IMR-90 (cell line): ENCODE data around the gene NWD2. TPM values are rescaled to one million over a fixed set of nuclear protein-coding genes. Genes with fewer than 3 reads are reported as not detected.

Experiments
- ATAC-seq: fragments of 200-7000 bp; cut with Tn5 transposase; 2 replicates; pipeline ENCODE4 v1.9.1; 2020; ENCODE audit warnings: low read depth, mild to moderate bottlenecking, moderate library complexity
- BruUV-seq: library from RNA; stranded (reverse); fragments of 400-500 nt; replicated peaks from 2 replicates; lab custom pipeline; 2021; lab: Mats Ljungman, UMichigan
- CTCF ChIA-PET: fragments of 300-600 bp; formaldehyde crosslinking; extraction: SDS; loops from one replicate; lab custom pipeline; 2021; ENCODE audit warnings: antibody characterized with exemption; lab: Yijun Ruan, JAX
- POLR2A ChIA-PET: fragments of 300-600 bp; sonication (Branson Sonifier 250); formaldehyde crosslinking; loops from one replicate; lab custom pipeline; 2022; ENCODE audit warnings: antibody characterized with exemption; ENCODE audit not compliant: unreplicated experiment; lab: Charles Lee
- DNase-seq: peaks from one replicate; pipeline ENCODE4 v3.0.0; 2013
- H2AFZ ChIP-seq: replicated peaks from 2 replicates; pipeline ENCODE3; 2013; ENCODE audit warnings: low read length, mild to moderate bottlenecking; ENCODE audit not compliant: poor library complexity
- H2AK5ac ChIP-seq: 2 replicates; pipeline ENCODE4 v1.6.1; 2013; ENCODE audit warnings: low read depth, low read length, inconsistent platforms
- H2AK9ac ChIP-seq: replicated peaks from 2 replicates; pipeline ENCODE3; 2013; ENCODE audit warnings: mild to moderate bottlenecking, low read depth, low read length, moderate library complexity; ENCODE audit not compliant: poor library complexity
- H2BK120ac ChIP-seq: 2 replicates; pipeline ENCODE4 v1.6.1; 2013; ENCODE audit warnings: low read depth, low read length, inconsistent platforms
- H2BK15ac ChIP-seq: 3 replicates; pipeline ENCODE4 v1.6.1; 2013; ENCODE audit warnings: low read depth, low read length, inconsistent platforms
- H2BK20ac ChIP-seq: 2 replicates; pipeline ENCODE4 v1.6.1; 2013; ENCODE audit warnings: low read depth, mild to moderate bottlenecking, inconsistent platforms, low read length, moderate library complexity
- H2BK5ac ChIP-seq: 2 replicates; pipeline ENCODE4 v1.6.1; 2013; ENCODE audit warnings: mild to moderate bottlenecking, low read depth, low read length, inconsistent platforms; ENCODE audit not compliant: poor library complexity, severe bottlenecking
- H3K14ac ChIP-seq: replicated peaks from 2 replicates; pipeline ENCODE4 v1.6.1; 2013; ENCODE audit warnings: low read depth, low read length, inconsistent platforms
- H3K18ac ChIP-seq: 2 replicates; pipeline ENCODE4 v1.6.1; 2013; ENCODE audit warnings: low read depth, low read length, control low read depth
- H3K23ac ChIP-seq: 2 replicates; pipeline ENCODE4 v1.6.1; 2013; ENCODE audit warnings: low read depth, low read length, inconsistent platforms
- H3K27ac ChIP-seq: 2 replicates; pipeline ENCODE4 v1.5.1; 2013; ENCODE audit warnings: mild to moderate bottlenecking, control low read depth, low read length; ENCODE audit not compliant: insufficient read depth
- H3K27me3 ChIP-seq: 2 replicates; pipeline ENCODE4 v1.6.1; 2013; ENCODE audit warnings: low read length; ENCODE audit not compliant: control insufficient read depth, insufficient read depth
- H3K36me3 ChIP-seq: 2 replicates; pipeline ENCODE4 v1.6.1; 2013; ENCODE audit warnings: low read length, mixed read lengths; ENCODE audit not compliant: control insufficient read depth, insufficient read depth
- H3K4ac ChIP-seq: 2 replicates; pipeline ENCODE4 v1.6.1; 2013; ENCODE audit warnings: low read depth, low read length, inconsistent platforms
- H3K4me1 ChIP-seq: 2 replicates; pipeline ENCODE4 v1.6.1; 2013; ENCODE audit warnings: low read length, mixed read lengths; ENCODE audit not compliant: control insufficient read depth, insufficient read depth
- H3K4me2 ChIP-seq: 2 replicates; pipeline ENCODE4 v1.6.1; 2013; ENCODE audit warnings: low read depth, mild to moderate bottlenecking, control low read depth, low read length, moderate library complexity
- H3K4me3 ChIP-seq: 2 replicates; pipeline ENCODE4 v1.5.1; 2013; ENCODE audit warnings: low read depth, mild to moderate bottlenecking, control low read depth, low read length, moderate library complexity; ENCODE audit not compliant: insufficient read depth
- H3K56ac ChIP-seq: 2 replicates; pipeline ENCODE4 v1.6.1; 2013; ENCODE audit warnings: low read length, inconsistent platforms; ENCODE audit not compliant: insufficient read depth; ENCODE audit errors: extremely low read depth
- H3K79me1 ChIP-seq, 2 experiments: 2 replicates each; pipeline ENCODE4 v1.6.1; 2013; ENCODE audit warnings: low read length in 2 of 2, inconsistent platforms in 1 of 2, low read depth in 1 of 2
- H3K9ac ChIP-seq: 2 replicates; pipeline ENCODE4 v1.6.1; 2013; ENCODE audit warnings: low read depth, low read length, control low read depth
- H3K9me1 ChIP-seq: 2 replicates; pipeline ENCODE4 v1.6.1; 2013; ENCODE audit warnings: low read length, inconsistent platforms; ENCODE audit not compliant: insufficient read depth
- H3K9me3 ChIP-seq: 2 replicates; pipeline ENCODE4 v1.6.1; 2013; ENCODE audit warnings: low read length; ENCODE audit not compliant: control insufficient read depth, insufficient read depth
- H4K20me1 ChIP-seq: 2 replicates; pipeline ENCODE4 v1.6.1; 2013; ENCODE audit warnings: low read length, inconsistent platforms; ENCODE audit not compliant: insufficient read depth
- H4K5ac ChIP-seq: 2 replicates; pipeline ENCODE4 v1.6.1; 2013; ENCODE audit warnings: mild to moderate bottlenecking, low read depth, low read length, control low read depth
- H4K8ac ChIP-seq, 2 experiments: 2 replicates each; pipeline ENCODE4 v1.6.1; 2013; ENCODE audit warnings: low read depth in 2 of 2, low read length in 2 of 2, control low read depth in 1 of 2, inconsistent platforms in 1 of 2
- H4K91ac ChIP-seq: 2 replicates; pipeline ENCODE4 v1.6.1; 2013; ENCODE audit warnings: low read depth, low read length, inconsistent platforms; ENCODE audit not compliant: insufficient read depth
- CHD1 ChIP-seq: IDR thresholded peaks from 2 replicates; pipeline ENCODE4 v1.6.1; 2012; ENCODE audit warnings: low read depth, low read length, improper control_type of control experiment
- FOS ChIP-seq: fragments of 150-350 bp; IDR thresholded peaks from 2 replicates; pipeline ENCODE4 v1.6.1; 2016; ENCODE audit warnings: low read depth, low read length
- POLR2A ChIP-seq: IDR thresholded peaks from 2 replicates; pipeline ENCODE4 v1.6.1; 2012; ENCODE audit warnings: mild to moderate bottlenecking, low read depth, low read length
- RAD21 ChIP-seq: IDR thresholded peaks from 2 replicates; pipeline ENCODE4 v1.6.1; 2012; ENCODE audit warnings: low read length, improper control_type of control experiment
- RCOR1 ChIP-seq: IDR thresholded peaks from 2 replicates; pipeline ENCODE4 v1.6.1; 2012; ENCODE audit warnings: mild to moderate bottlenecking, low read length, improper control_type of control experiment; ENCODE audit not compliant: insufficient replicate concordance
- SMC3 ChIP-seq: fragments of 150-350 bp; IDR thresholded peaks from 2 replicates; pipeline ENCODE4 v1.6.1; 2016; ENCODE audit warnings: low read depth, mild to moderate bottlenecking, antibody characterized with exemption, low read length, moderate library complexity
- USF2 ChIP-seq: fragments of 150-350 bp; IDR thresholded peaks from 2 replicates; pipeline ENCODE4 v1.6.1; 2017; ENCODE audit warnings: mild to moderate bottlenecking, antibody characterized with exemption, low read length, low read depth
- WGBS, 2 experiments: methylation state at CpG; one replicate each; pipeline versions ENCODE4 v1.1.5 to v1.1.7; 2013; ENCODE audit warnings: missing lambda C conversion rate in 2 of 2; ENCODE audit not compliant: insufficient read length in 1 of 2; ENCODE audit errors: extremely low coverage in 2 of 2; 5-methylcytosine and 5-hydroxymethylcytosine counted together
- dilution Hi-C: fragments of 300-500 bp; cut with HindIII; formaldehyde crosslinking; loops from one replicate; pipeline ENCODE4 v1.14.3; 2018; ENCODE audit warnings: low sequenced_read_pairs; ENCODE audit not compliant: unreplicated experiment
- in situ Hi-C: fragments of 300-500 bp; cut with MboI; formaldehyde crosslinking; loops from 3 replicates; pipeline ENCODE4 v1.14.3; 2019; ENCODE audit warnings: low sequenced_read_pairs, inconsistent platforms, mixed read lengths
- intact Hi-C: fragments of 100-400 bp; cut with micrococcal nuclease; formaldehyde crosslinking; loops from 2 replicates; pipeline ENCODE4 v1.10.0; 2022
- polyA plus RNA-seq, 3 experiments: library from polyadenylated mRNA; depleted of rRNA; stranded (reverse); fragments of >200 nt; gene quantifications; 2 replicates each; pipeline ENCODE4 v1.2.3, GENCODE V29; 2012; ENCODE audit warnings: low replicate concordance in 1 of 3
- total RNA-seq: library from RNA; depleted of rRNA; stranded (reverse); fragments of >200 nt; gene quantifications from 2 replicates; pipeline ENCODE4 v1.2.3, GENCODE V29; 2012
- TF ChIP-seq, protein P1 (sequence below): conservative IDR thresholded peaks from 2 replicates; pipeline ENCODE4 v1.5.1; 2012; ENCODE audit warnings: mild to moderate bottlenecking, low read depth, low read length, improper control_type of control experiment

NWD2 gene
- total and polyA plus RNA-seq, 2 of the 4 experiments (the other 2 are of a cell fraction), result not detected

DNA sequence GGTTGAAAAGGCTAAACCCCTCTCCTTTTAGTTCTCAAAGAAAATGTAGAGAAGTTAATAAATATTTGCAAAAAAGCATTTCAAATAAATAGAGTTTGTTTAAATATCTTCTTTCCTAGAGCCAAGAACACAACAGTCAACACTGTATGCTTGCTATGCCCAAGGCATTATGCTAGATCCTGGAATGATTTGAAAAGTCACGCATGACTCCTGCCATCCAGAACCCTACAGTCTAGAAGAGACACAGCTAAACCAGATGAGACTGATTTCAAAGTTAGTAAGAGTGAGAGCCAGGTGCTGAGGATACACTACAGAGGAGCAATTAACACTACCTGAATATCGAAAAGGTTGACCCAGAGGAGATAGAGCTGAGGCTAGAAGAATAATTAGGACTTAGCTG lies 205.8 kb downstream of the NWD2 start:
- H3K14ac ChIP-seq, result no peak overlapping the region
- no peak overlapping the region for H4K8ac ChIP-seq
- H3K56ac ChIP-seq, result no peak overlapping the region
- in situ Hi-C loops (loop anchor here (10.0 kb wide), 1 partner anchor 114 kb away; no protein-coding TSS in a partner anchor), intact Hi-C loops (loop anchor here (5.0 to 10.0 kb wide), 2 partner anchors 342 to 584 kb away; no protein-coding TSS in a partner anchor), dilution Hi-C loops (no loop called here)
- no peak overlapping the region for H3K18ac ChIP-seq
- H4K91ac ChIP-seq, result no peak overlapping the region
- no peak overlapping the region for H2AFZ ChIP-seq
- no peak overlapping the region for H2BK5ac ChIP-seq
- no CpG with 5 or more reads among the region's 2 CpGs for WGBS, 2 experiments
- H3K4me2 ChIP-seq, result no peak overlapping the region
- H3K9me1 ChIP-seq, result no peaks in the 10 kb centered on the region
- H3K27ac ChIP-seq, result no peak overlapping the region
- H3K4ac ChIP-seq, result no peak overlapping the region
- H3K79me1 ChIP-seq, result no peaks in the 10 kb centered on the region
- no peak overlapping the region for H3K4me3 ChIP-seq
- ChIA-PET CTCF (no interaction called here), POLR2A (no interaction called here)
- H2AK5ac ChIP-seq, result no peak overlapping the region
- no peak overlapping the region for H3K9ac ChIP-seq
- H2BK20ac ChIP-seq, result no peak overlapping the region
- no peak overlapping the region for H2BK15ac ChIP-seq
- H4K20me1 ChIP-seq, result no peaks in the 10 kb centered on the region
- H3K23ac ChIP-seq, result no peak overlapping the region
- H3K4me1 ChIP-seq, result no peaks in the 10 kb centered on the region
- no peaks in the 10 kb centered on the region for H3K9me3 ChIP-seq
- H3K27me3 ChIP-seq, result peaks cover 20% of the 10 kb centered on the region
- DNase-seq (no peak), ATAC-seq (no peak)
- no peak overlapping the region for H2BK120ac ChIP-seq
- H4K5ac ChIP-seq, result no peak overlapping the region
- no TSS peak for BruUV-seq
- H3K36me3 ChIP-seq, result no peaks in the 10 kb centered on the region
- no peak overlapping the region for H2AK9ac ChIP-seq
- TF ChIP-seq, protein P1, sequence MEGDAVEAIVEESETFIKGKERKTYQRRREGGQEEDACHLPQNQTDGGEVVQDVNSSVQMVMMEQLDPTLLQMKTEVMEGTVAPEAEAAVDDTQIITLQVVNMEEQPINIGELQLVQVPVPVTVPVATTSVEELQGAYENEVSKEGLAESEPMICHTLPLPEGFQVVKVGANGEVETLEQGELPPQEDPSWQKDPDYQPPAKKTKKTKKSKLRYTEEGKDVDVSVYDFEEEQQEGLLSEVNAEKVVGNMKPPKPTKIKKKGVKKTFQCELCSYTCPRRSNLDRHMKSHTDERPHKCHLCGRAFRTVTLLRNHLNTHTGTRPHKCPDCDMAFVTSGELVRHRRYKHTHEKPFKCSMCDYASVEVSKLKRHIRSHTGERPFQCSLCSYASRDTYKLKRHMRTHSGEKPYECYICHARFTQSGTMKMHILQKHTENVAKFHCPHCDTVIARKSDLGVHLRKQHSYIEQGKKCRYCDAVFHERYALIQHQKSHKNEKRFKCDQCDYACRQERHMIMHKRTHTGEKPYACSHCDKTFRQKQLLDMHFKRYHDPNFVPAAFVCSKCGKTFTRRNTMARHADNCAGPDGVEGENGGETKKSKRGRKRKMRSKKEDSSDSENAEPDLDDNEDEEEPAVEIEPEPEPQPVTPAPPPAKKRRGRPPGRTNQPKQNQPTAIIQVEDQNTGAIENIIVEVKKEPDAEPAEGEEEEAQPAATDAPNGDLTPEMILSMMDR, result no peak
- TF ChIP-seq SMC3 (no peak), RCOR1 (no peak), USF2 (no peak), POLR2A (no peak), RAD21 (no peak), CHD1 (no peak), FOS (no peak)
